Inflammatory macrophage (primary cell): ENCODE results near the gene CISD3.
A peak's percentile ranks its signal among the peaks of the same experiment; 100 is the strongest.

ENCODE experiments used
- DNase-seq, 2 donors: peaks; one replicate each; pipeline ENCODE4 v3.0.0-alpha.2; 2020 to 2022

The CISD3 gene

DNA sequence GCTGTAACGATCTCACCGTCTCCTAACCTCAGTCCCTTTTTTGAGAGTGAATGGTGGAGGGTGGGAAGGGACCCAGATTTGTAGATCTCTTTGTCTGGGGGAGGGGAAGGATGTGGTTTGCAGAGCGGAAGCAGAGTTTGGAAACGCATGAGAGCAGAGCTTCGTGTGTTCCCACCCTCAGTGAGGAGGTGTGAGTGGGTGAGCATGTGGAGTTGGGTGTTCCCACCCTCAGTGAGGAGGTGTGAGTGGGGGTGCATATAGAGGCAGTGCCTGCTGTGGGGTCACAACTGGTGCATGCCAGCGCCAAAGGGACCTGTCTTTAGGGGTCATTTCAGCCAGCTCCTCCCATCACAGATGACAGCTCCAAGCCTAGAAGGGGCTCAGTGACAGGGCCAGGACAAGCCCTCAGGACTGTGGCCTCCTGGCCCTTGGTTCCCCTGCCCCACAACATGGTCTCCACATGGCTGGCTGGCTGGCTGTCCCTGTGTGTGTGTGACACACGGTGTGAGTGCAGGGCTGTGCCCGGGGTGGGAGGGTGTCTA is 1.8 kb upstream of the CISD3 start:
- peak; percentile 51 to 68 for DNase-seq

DNA sequence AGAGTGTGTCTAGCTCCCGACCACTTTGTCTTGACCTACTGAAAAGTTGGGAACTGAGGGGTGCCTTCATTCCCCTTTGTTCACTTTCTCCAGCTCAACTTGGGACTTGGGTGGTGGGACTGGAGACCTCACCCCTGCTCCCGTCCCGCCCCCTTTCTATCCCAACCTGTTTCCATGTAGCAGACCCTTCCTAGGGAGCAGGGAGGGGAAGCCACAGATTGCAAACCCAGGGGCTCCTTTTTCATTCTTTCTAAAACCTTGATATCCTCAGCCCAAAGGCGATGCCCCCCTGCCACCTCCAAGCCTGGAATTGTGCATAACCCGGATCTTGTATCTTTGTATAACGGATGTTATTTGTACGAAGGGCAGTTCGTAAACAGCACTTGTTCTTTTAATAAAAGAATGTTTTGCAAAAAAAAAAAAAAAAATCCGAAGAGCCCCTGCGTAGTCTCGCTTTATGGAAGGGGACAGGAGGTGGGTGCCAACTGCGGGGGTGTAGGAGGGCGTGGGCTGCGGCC is 714 bp upstream of the CISD3 start:
- no peak for DNase-seq

DNA sequence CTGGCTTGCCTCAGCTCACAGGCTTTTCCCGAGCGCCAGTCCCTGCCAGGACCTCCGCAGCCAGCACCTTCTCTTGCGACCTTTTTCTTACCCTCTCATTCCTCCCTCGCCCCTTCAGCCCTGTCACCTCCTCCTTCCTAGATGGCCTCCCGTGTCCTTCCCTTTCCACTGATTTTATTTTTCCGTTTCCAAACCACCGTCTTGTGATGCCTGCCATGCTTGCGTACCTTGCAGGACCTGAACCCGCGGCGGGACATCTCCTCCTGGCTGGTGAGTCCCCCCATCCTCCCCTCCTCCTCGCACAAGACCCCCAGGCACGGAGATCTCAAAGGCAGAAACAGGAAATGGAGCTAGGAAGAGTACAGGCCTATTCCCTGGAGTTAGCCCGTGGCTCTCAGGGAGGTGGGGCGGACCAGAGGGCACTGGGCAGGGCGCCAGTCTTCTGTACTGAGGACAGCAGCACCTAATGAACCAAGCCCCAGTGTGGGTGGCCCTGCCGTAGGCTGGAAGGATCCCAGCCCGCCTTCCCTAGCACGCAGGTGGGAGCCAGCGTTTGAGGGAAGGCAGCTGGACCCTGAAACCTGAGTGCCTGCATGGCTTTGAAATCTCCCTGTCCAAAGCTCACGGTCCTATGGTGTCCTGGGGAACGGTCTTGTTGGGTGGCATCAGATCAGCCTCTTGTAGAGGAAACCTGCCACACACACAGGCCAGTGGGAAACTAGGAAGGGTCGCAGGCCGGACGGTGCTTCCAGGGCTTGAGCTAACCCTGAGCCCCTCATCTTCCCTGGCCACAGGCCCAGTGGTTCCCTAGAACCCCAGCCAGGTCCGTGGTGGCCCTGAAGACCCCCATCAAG is 612 bp downstream of the CISD3 start:
- peak in 1 of 2 donors; percentile 14 for DNase-seq

DNA sequence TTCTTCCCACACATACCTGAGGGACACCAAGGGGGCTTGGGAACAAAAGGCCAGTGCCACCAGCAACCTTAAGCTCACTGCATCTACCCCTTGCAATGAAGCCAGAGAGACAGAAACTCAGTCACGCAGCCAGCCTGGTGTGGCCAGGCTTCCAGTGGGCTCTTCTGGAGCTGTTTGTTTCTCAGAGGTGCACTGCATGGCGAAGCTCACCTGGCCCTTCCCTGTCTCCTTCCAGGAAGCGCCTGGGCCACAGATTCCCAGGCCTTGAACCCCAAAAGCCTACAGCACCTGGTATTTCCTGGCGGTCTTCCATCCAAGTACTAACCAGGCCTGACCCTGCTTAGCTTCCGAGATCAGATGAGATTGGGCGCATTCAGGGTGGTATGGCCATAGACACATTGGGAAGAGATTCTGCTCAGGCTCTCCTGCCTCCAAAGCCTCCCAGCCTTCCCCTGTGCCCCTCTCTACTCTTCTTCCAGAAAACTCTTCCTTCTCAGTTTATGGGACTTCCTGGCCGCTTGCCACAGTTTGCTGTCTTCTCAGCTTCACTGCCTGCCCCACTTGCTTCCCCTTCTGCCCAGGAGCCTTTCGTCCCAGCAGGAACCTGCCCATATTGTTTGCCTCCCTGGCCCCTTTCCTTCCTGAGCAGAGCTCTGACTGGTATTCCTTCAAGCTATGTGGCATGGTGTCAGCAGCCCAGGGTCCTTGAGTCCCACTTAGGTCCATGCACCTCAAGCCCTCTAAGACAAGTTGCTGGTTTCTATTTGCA is 1.6 kb downstream of the CISD3 start:
- DNase-seq = peak; percentile 19 to 58

DNA sequence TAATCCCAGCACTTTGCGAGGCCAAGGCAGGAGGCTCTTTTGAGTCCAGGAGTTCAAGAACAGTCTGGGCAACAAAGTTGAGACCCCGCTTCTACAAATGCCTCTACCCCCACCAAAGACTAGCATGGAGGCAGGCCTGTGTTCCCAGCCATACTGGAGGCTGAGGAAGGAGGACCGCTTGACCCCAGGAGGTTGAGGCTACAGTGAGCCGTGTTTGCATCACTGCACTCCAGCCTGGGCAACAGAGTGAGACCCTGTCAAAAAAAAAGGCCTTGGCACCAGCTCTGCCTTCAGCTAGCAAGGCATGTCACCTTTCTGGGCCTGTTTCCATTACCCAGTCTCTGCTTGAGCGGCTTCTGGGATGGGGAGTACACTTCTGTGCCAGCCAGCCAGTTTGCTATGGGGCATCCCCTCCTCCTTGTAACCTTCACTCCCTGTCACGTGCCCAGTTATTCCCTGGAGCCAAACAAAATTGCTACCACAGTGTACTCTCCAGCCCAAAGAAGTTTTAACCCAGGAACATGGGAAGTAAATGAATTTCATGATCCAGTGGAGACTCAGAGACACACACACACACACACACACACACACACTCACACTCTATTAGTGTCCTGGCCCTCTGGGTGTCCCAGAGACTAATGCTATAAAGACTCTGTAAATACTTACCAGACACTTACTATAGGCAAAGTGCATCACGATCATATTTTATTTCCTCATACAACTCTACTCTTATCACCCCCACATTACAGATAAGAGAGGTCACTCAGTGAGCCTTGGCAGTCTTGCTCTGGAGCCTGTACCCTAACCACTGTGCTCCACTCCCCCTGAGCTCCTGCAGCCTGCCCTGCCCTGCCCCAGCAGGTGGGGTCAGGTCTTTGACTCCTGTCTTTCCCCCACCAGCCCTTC is 2.5 kb downstream of the CISD3 start:
- DNase-seq = no peak

DNA sequence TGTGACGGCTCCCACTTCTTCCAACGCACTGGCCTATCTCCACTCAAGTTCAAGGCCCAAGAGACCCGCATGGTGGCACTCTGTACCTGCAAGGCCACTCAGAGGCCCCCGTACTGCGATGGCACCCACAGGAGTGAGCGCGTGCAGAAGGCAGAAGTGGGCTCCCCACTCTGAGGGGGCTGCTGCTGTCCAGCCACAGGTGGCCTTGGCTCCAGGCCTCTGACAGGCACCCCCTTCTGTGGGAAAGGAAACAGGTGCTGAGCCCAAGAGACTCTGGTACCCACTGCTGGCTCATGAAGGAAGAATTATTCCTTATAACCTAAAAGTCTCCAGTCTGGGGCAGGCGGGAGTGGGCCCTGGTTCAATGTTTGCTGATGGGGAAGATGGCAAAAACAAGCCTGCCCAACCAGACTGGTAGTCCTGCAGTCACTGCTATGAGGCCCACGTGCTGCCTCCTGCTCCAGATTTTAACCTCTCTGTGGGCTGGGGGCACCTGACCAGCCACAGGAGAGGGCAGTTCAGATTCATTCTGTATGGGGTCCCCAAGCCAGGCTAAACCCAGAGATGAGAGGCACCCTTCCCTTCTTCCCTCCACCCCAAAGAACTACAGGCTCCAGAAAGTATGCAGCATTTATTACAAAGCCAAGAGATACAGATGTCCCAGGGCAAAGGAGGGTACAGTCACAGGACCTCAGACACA is 3.3 kb downstream of the CISD3 start:
- DNase-seq = no peak

DNA sequence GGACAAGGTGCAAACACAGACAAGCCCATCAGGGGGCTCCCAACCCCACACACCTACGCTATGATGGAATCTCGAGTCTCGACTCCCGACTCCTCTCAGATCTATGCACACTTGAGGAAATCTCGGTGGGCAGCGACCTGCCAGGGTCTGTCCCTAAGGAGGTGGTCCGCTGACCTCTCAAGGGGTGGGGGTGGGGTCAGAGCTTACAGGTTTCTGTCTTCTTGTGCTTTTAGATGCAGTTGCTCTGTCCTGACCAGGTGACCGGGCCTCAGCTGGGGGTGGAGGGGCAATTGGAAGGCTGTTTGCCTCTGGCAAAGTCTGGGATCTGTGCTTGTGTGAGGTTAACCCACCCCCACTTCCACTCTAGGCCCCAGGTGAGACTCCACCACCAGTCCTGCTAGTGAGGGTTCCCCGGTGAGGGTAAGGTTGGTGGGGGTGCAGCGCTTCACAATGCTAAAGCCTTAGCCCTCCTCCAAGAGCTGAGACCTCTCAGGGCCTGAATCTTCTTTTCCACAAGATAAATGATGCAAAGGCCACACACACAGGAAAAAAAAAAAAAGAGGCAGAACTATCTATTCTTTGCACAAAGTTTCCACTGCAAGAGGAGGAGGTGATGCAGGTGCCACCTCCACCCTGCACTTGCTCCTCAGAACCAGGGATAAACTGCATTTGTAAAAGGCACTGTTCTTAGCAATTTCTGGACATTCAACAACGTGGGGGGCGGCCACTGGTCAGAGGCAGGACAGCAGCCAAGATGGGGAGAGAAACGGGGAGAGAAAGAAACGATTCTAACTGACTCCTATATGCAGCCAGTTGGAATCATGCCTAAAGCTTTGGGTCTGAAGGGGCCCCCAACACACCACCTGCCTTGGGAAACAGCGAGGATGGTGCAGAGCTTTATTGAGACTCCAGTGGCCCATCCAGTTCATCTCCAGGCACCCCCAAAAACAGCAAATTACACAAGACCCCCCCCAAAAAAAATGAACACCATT is 4.1 kb downstream of the CISD3 start:
- no peak for DNase-seq

DNA sequence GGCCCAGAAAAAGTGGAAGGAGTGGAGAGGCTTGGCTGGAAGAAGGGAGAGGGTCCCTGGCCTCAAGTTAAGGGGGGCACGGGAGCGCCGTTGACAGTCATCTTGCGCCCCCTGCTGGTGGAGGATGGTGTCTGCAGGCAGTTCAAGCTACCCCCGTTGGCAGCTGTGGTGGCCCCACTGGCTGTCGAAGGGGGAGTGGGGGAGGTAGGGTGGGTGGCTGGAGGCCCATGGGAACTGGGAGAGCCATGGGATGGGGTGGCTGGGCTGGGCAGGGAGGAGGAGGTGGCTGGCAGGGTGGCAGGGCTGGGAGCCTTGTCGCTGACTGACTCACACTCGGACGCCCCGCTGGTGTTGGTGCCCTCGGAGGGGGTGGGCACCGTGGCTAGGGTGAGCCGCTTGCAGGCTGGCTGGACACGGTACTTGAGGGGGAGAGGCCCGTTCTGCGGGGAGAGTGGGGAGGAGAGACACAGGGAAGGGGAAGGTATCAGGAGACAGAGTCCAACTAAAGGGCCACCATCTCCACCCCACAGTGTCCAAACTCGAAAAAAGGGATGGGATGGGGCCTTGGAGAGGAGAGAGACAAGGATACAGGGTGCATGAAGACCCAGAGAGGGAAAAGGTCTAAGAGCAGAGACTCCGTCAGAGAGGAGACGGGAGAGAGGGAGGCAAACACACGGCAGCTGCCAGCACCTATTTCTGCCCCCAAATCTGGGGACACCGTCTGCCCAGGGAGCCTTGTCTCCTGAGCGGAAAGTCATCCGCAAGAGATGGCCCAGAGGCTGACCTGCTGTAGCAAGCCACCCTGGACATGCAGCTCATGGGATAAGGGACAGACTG is 5.2 kb downstream of the CISD3 start:
- DNase-seq = peak in 1 of 2 donors; percentile 56

DNA sequence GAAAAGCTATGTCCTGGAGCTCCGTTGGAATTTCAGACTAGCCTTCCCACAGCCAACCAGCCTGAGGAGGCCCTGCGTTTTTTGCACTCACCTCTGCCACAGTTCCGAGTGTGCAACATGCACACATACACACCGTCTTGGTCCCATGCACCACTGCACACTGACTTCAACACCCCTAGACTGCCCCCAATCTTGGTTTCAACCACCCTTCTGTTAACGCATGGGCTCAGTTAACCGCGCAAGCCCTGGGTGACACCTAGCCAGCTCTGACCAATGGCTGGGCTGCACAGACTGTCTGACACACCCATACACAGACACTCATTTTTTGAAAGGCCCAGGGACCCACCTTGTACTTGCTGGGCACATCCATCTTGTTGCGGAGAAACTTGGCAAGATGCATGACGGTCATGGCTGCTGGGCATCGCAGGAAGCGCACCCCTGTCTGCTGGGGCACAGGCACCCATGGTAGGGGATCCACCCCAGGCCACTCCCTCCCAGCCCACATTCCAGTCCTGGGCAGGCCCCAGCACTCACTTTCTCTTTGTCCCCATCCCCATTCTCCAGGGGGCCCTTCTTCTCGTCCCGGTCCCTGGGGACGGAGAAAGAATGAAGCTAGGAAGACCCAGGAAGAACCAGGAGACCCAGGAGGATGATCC is 8.0 kb downstream of the CISD3 start:
- no peak for DNase-seq

DNA sequence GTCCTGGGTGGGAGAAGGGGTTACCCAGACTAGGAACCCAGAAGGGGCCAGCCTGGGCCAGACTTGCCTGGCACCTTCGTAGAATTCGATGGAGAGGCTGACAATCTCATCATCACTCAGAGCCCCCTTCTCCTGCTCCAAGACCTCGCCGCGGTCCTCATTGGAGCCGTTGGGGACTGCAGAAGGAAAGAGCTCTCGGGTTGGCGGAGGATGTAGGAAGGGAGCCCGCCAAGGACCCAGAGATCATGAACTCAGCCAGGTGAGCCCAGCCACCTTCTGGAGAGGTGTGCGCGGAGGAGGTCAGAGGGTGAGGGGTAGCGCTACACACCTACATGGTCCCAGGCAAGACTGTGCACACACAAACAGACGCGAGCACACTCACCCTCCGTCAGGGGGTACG is 8.5 kb downstream of the CISD3 start:
- no peak for DNase-seq

DNA sequence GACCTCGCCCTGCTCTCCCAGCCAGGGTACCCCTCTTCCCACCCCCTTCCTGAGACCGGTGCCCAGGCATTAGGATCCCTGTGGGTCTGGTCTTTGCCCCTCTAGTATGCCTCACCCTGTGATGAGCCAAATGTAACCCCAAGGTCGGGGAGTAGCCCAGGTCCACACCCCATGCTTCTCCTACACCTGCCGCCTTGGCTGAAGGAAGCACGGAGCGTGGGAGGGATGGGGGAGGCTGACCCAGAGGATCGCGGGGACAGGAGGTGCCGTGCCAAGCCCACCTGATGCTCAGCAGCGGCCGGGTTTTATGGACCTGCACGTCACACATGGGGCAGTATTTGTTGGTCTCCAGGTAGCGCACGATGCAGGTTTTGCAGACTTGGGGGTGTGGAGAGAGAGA is 9.2 kb downstream of the CISD3 start:
- DNase-seq = no peak

DNA sequence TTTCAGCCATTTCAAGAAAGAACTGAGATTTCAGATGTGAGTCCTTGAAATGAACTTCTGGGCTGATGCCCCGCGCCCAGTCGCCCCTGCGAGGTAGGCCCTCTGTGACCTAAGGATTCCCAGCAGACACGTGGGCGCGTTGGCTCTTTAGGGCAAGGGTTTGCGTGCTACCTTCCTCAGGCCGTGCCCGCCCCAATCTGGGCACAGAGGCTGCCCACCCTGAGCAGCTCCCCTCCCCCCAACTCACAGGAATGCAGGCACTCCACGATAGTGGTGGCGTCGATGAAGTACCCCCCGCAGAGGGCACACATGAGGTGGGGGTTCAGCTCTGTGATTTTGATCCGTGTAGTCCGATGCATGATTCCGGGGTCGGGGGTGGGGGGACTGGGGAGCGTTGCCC is 9.9 kb downstream of the CISD3 start:
- DNase-seq = no peak

DNA sequence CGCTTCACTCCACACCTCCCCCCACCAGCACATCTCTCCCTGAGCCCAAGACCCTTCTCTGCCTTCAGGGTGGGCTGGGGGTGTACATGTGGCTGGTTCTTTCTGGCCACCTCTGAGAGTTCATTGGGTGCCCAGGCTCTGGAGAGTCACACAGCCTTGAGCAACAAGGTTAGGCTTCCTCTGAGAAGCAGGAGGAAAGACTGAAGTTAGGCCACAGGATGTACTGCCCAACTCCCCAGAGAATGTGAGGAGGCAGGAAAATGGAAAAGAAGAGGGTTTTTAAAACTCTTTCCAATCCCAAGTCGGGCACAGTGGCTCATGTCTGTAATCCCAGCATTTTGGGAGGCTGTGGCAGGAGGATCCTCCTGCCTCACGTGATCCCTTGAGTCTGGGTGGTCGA is 10.7 kb downstream of the CISD3 start:
- no peak for DNase-seq

DNA sequence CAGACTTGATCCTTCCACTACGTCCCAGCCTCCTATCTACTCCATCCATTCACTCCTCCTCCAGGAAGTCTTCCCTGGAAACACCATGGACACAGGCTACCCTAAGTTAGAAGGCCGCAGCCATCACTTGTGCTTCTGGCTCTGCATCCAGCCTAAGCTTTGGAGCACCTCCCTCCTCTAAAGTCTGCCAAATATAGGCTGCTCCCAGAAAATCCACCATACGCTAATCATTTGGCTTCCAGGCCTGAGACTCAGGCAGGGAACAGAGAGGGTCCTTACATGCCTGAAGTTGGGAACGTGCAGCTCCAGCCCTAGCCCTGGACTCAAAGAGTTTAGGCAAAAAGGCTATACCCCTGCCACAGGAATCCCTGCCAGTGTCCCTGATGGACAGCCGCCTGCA is 11.3 kb downstream of the CISD3 start:
- no peak for DNase-seq

DNA sequence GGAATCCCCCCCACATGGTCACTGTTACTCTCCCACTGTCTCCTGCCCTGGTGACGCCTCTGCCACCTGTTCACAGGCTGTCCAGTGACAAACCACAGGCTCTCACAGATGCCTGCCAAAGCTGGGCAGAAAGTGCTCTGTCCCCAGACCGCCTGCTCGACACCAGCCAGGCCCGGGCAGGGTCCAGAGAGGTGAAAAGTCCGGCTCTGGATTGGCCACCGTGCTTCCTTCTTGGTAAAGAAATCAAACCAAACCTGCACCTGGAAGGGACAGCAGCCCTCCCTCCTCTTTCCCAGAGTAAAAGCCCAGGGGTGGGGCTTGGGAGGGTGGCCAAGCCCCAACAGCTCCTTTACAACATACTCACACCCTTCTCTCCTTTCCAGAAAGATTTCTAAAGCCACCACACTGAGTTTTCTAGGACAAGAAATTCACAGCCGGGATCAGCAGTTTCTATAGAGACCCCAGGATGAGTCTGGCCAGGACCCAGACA is 11.8 kb downstream of the CISD3 start:
- no peak for DNase-seq

DNA sequence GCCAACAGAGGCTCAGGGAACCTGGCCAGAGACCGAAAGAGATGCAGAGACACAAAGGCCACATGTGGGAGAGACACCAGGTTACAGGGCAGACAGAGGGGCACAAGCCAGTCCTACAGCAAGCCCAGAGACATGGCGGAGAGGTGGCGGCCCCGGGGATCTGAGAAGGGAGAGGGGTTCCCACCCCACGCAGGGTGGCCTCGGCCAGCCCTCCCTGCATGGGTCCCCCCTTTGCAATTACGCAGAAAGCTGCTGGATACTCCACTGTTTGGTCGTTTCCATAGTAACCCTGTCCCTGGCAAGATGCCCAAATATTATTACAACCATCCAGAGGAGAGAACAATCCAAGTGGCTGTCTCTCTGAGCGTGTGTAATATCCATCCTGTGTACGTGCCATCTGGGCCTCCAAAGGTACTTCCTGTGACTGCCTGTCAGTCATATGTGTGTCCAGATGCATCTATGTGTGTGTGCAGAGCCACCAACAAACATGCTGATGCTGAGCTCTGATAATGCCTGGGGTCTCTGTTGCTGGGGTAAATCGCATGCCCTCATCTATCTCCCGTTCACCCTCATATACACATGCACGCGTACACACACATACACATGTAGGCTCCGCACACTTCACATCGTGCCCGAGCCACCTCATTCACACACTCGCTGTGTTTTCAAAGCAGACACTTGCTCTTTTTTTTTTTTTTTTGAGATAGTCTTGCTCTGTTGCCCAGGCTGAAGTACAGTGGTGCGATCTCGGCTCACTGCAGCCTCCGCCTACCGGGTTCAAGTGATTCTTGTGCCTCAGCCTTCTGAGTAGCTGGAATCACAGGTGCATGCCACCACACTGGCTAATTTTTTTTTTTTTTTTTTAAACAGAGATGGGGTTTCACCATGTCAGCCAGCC is 12.5 kb downstream of the CISD3 start:
- peak in 1 of 2 donors; percentile 31 for DNase-seq

DNA sequence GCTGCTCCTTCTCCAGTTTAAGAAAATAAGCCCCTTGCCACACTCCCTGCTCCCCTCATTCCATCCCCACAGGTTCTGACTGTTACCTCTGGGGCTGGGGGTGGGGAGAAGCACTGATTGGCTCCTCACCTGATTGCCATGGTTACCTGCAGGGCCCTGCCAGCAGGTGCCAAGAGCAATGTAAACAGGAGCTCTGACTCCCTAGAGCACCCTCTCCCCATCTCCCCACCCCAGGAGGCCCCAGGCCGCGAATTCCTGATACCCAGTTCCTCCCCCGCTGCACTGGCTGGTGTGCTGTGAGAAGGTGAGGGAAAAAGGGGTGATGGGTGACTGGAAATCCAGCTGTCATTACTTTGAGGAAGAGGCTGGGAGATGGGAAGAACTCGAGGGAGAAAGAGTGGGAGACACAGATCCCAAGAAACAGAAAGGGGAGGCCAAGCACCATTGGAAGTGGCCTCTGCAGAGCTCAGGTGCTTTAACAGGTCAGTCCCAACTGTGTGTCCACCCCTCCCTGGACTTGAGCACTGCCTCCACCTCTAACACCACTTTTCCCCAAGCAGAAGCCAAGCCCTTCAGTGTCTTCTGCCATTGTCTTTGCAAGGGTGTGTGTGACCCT is 13.5 kb downstream of the CISD3 start:
- no peak for DNase-seq
